Activated CD4-positive, CD25-positive, alpha-beta regulatory T cell (primary cell): ENCODE data around the gene HSPA1A.

Experiments used
- DNase-seq, 4 experiments: peaks; one replicate each; lab custom pipeline; 2025; lab: John Stamatoyannopoulos, UW

The HSPA1A gene

GRCh38 chr6:31815025-31815838 is at the start of gene HSPA1A, which contains the start of gene HSPA1L:
HSPA1A (plus strand) TSS chr6:31815543; CDS start chr6:31815757, 214 bp downstream.
HSPA1L (minus strand) TSS chr6:31815283; CDS start chr6:31811972, 3,311 bp downstream.
- peak in 2 of 4 experiments; percentile 22 to 40 for DNase-seq

GRCh38 chr6:31765559-31765909 is 49.8 kb upstream of the HSPA1A start:
- DNase-seq = no peak

- no peak for DNase-seq
Observed at GRCh38 chr6:31765910-31766794, 49.2 kb upstream of the HSPA1A start.

- DNase-seq = no peak
Observed at GRCh38 chr6:31767096-31767645, 48.2 kb upstream of the HSPA1A start.

- no peak for DNase-seq
Observed at GRCh38 chr6:31768363-31769257, 46.7 kb upstream of the HSPA1A start.

- peak; percentile 55 to 67 (median 63) for DNase-seq
Observed at GRCh38 chr6:31769684-31770371, 45.5 kb upstream of the HSPA1A start.

- DNase-seq = no peak
Observed at GRCh38 chr6:31770860-31771259, 44.5 kb upstream of the HSPA1A start.

GRCh38 chr6:31771992-31772358 is 43.4 kb upstream of the HSPA1A start:
- no peak for DNase-seq

- DNase-seq = no peak
Observed at GRCh38 chr6:31775184-31775583, 40.2 kb upstream of the HSPA1A start.

GRCh38 chr6:31775633-31776484 is 39.5 kb upstream of the HSPA1A start:
- no peak for DNase-seq

GRCh38 chr6:31776485-31776988 is 38.8 kb upstream of the HSPA1A start:
- DNase-seq = no peak

- DNase-seq = peak; percentile 40 to 55 (median 50)
Observed at GRCh38 chr6:31776989-31777666, 38.2 kb upstream of the HSPA1A start, which contains the start of gene VWA7. VWA7 (minus strand) TSS chr6:31777328; CDS start chr6:31776779, 549 bp downstream.

GRCh38 chr6:31777667-31778050 is 37.7 kb upstream of the HSPA1A start:
- no peak for DNase-seq

GRCh38 chr6:31778193-31778592 is 37.1 kb upstream of the HSPA1A start:
- no peak for DNase-seq

- no peak for DNase-seq
Observed at GRCh38 chr6:31778999-31779885, 36.1 kb upstream of the HSPA1A start.

GRCh38 chr6:31779908-31780307 is 35.4 kb upstream of the HSPA1A start:
- no peak for DNase-seq

- no peak for DNase-seq
Observed at GRCh38 chr6:31780507-31781243, 34.7 kb upstream of the HSPA1A start.
